Measurements from ENCODE around the gene RAPGEF5.

The RAPGEF5 gene

GRCh38 chr7:22386206-22386858 lies 29.4 kb upstream of the RAPGEF5 start:
- H3K27me3 ChIP-seq (ENCODE audit: insufficient read depth, low read depth, severe bottlenecking): no peaks in the 10 kb centered on the region
- TF ChIP-seq CTCF (IDR thresholded peaks at IDR 0.05; ENCODE audit: low read depth, low read length): no peak
- no peaks in the 10 kb centered on the region for H3K36me3 ChIP-seq
- H3K27ac ChIP-seq: no peak overlapping the region
- no peak for DNase-seq
- no peaks in the 10 kb centered on the region for H3K9me3 ChIP-seq (ENCODE audit: severe bottlenecking)
- H3K4me3 ChIP-seq (ENCODE audit: low read depth, low read length): no peak overlapping the region

GRCh38 chr7:22385326-22385725 lies 28.4 kb upstream of the RAPGEF5 start:
- Histone ChIP-seq H3K36me3 (no peaks in the 10 kb centered on the region), H3K4me3 (ENCODE audit: low read depth, low read length) (no peak overlapping the region), H3K27ac (no peak overlapping the region), H3K27me3 (ENCODE audit: insufficient read depth, low read depth, severe bottlenecking) (no peaks in the 10 kb centered on the region), H3K9me3 (ENCODE audit: severe bottlenecking) (no peaks in the 10 kb centered on the region)
- no peak for DNase-seq
- no peak for TF ChIP-seq CTCF (IDR thresholded peaks at IDR 0.05; ENCODE audit: low read depth, low read length)

- Histone ChIP-seq H3K4me3 (ENCODE audit: low read depth, low read length) (no peak overlapping the region), H3K27ac (no peak overlapping the region), H3K9me3 (ENCODE audit: severe bottlenecking) (no peaks in the 10 kb centered on the region), H3K27me3 (ENCODE audit: insufficient read depth, low read depth, severe bottlenecking) (no peaks in the 10 kb centered on the region), H3K36me3 (no peaks in the 10 kb centered on the region)
- no peak for DNase-seq
- TF ChIP-seq CTCF (IDR thresholded peaks at IDR 0.05; ENCODE audit: low read depth, low read length): no peak
Observed at GRCh38 chr7:22380333-22380732, 23.4 kb upstream of the RAPGEF5 start.

DNA sequence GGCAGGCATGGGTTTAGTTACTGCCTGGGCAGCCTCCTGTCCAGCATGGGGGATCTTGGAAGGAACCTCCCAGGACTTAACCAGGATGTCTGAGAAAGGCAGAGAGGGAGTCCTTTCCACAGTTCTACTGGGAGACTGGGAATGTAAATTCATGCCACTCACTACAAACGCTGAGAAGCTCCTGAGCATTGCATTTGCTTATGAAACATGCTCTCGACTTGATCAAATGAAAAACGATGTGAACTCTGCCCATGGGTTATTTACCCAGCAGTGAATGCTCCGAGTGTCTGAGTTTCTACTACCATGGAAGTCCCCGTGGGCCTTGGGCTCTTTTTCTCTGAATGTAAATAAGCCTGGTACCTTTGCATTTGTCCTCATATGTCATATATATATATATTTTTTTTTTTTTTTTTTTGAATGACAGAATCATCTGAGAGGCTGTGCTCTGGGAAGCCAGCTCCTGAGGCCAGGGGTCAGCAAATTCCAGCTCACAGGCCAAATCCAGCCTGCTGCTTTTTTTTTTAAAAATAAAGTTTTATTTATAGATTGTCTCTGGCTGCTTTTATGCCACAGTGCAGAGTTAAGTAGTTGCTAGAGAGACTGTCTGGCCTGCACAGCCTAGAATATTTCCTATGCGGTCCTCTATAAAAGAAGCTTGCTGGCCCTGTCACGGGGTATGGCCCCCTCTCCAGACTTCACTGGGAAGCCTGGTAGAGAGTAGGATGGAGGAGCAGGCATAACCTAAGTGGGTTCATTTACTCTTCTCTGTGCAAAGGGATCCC lies 21.4 kb upstream of the RAPGEF5 start:
- H3K27me3 ChIP-seq (ENCODE audit: insufficient read depth, low read depth, severe bottlenecking): no peaks in the 10 kb centered on the region
- H3K36me3 ChIP-seq: no peaks in the 10 kb centered on the region
- no peak overlapping the region for H3K27ac ChIP-seq
- TF ChIP-seq CTCF (IDR thresholded peaks at IDR 0.05; ENCODE audit: low read depth, low read length): no peak
- no peak overlapping the region for H3K4me3 ChIP-seq (ENCODE audit: low read depth, low read length)
- no peak for DNase-seq
- H3K9me3 ChIP-seq (ENCODE audit: severe bottlenecking): no peaks in the 10 kb centered on the region

- no peaks in the 10 kb centered on the region for H3K27me3 ChIP-seq (ENCODE audit: insufficient read depth, low read depth, severe bottlenecking)
- DNase-seq: no peak
- no peak overlapping the region for H3K27ac ChIP-seq
- no peaks in the 10 kb centered on the region for H3K9me3 ChIP-seq (ENCODE audit: severe bottlenecking)
- TF ChIP-seq CTCF (IDR thresholded peaks at IDR 0.05; ENCODE audit: low read depth, low read length): no peak
- H3K4me3 ChIP-seq (ENCODE audit: low read depth, low read length): no peak overlapping the region
- no peaks in the 10 kb centered on the region for H3K36me3 ChIP-seq
Observed at GRCh38 chr7:22377703-22378102, 20.7 kb upstream of the RAPGEF5 start.

Data from WERI-Rb-1 (cell line).